HG03521 (cell line): Measurements from ENCODE around the gene ZCWPW1.
"Not testable (repeated sequence)": the region's sequence is repeated elsewhere in the genome, so short reads cannot be mapped to it uniquely, and the experiment has no call there.

ENCODE experiments used
- ATAC-seq: cut with Tn5 transposase; IDR thresholded peaks from one replicate; pipeline ENCODE4 v1.9.1; 2021; ENCODE audit warnings: mild to moderate bottlenecking, moderate library complexity; ENCODE audit not compliant: unreplicated experiment

The ZCWPW1 gene

DNA sequence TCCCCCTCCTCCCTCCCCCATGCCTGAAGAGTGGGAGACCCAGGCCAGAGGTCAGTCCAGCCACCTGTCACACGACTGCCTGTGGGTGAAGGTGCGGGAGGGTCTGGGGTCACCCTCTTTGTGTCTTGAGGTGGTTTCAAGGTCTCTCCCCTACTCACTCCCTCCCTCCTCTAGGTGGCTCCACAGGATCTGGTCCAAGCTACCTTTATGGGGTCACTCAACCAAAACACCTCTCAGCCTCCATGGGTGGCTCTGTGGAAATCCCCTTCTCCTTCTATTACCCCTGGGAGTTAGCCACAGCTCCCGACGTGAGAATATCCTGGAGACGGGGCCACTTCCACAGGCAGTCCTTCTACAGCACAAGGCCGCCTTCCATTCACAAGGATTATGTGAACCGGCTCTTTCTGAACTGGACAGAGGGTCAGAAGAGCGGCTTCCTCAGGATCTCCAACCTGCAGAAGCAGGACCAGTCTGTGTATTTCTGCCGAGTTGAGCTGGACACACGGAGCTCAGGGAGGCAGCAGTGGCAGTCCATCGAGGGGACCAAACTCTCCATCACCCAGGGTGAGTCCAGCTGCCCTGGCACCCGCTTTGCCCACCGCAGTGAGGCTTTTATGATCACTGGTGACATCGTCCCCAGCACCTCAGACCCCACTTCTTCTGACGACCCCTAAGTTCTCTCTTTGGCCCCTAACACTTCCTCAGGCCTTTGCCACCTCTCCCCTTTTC lies 54.5 kb downstream of the ZCWPW1 start:
- ATAC-seq: not testable (repeated sequence)

DNA sequence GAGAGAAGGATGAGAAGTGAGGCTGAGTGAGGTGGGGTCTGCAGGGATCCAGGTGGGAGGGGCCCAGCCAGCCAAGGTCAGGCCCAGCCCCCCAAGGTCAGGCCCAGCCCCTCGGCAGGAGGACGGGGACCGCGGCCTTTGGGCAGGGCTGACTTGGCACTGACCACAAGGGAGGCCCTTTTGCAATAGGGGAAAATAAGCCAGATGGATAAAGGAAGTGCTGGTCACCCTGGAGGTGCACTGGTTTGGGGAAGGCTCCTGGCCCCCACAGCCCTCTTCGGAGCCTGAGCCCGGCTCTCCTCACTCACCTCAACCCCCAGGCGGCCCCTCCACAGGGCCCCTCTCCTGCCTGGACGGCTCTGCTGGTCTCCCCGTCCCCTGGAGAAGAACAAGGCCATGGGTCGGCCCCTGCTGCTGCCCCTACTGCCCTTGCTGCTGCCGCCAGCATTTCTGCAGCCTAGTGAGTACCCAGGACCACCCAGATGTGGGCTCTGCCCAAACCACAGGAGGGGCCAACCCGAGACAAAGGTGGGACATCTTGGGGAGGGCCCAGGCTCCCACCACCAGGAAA lies 55.2 kb downstream of the ZCWPW1 start, which contains the start of gene PILRA:
Gene PILRA, plus strand, starts transcription at position 227 of the 571 bp plus-strand sequence. Its CDS starts 170 bp downstream, at position 397.
- ATAC-seq: no peak

DNA sequence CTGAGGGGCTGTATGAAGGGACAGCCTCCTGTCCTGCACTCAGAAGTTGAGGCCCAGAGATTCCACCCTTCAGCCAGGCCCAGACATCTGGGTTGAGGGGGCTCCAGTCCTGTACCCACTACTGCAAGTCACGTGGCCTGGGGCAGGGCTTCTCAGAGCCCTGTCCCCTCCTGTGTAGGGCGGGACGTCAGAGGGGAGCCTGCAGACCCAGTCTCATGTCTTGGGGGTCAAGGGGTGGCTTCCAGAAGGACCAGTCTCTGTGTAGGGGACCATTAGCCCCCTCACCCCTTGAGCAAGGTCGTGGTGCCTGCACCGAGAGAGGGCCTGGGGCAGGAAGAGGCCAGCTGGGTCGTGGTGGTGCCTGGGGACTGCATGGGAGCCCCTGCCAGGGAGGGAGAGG lies 55.8 kb downstream of the ZCWPW1 start:
- no peak for ATAC-seq

DNA sequence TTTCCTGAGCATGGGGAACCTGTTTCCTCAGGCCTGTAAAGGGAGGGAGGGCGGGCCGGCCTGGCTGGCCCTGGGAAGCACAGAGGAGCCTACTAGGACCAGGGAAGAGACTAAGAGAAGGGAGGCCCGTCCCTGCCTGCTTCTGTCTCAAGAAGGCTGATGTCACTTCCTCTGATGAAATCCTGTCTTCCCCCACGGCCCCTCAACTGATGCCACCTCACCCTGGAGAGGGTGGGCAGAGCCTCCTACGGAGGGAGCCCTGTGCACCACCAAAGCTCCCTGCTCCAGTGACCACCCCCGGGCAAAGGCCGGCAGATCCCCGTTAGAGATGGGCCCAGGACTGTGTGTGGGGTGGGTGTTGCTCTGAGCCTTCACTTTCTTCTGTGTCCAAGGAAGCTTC lies 56.2 kb downstream of the ZCWPW1 start:
- ATAC-seq: no peak

DNA sequence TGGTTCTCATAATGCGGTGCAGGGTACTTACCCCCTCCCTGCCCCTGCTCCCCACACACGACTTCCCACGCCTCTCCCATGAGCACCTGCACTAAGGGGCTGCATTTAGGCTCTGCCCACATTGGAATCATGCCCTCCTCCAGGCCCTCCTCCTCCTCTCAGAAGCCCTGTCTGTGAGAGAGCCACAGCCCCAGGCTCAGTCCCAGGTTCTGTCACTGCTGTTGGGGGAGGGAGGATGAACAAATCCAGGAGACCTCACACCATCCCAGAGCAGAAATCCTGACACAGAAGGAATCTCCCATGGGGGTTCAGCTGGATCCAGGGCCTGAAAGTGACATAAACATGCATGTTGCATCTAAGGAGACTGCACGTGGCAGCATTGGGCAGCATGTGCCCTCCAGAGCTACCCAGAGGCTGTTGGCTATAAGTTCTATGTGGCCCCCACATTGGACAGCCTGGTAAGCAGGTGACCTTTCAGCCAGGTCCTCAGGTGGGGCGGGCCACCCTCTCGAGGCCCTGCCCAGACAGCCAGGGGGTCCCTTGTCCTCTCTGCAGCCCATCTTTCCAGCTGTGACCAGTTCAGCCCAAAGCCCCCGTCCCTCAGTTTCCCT lies 56.8 kb downstream of the ZCWPW1 start:
- no peak for ATAC-seq

DNA sequence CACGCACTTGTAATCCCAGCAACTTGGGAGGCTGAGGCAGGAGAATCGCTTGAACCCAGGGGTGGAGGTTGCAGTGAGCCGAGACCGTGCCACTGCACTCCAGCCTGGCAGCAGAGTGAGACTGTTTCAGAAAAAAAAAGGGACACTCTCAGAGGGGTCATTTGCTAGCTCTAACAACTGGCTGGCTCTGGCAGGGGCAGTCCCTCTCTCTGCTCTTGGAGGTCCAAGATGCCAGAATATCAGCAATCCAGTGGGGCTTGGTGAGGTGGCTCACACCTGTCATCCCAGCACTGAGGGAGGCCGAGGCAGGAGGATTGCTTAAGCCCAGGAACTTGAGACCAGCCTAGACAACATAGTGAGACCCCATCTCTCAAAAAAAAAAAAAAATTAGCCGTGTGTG lies 57.8 kb downstream of the ZCWPW1 start:
- ATAC-seq: no peak

DNA sequence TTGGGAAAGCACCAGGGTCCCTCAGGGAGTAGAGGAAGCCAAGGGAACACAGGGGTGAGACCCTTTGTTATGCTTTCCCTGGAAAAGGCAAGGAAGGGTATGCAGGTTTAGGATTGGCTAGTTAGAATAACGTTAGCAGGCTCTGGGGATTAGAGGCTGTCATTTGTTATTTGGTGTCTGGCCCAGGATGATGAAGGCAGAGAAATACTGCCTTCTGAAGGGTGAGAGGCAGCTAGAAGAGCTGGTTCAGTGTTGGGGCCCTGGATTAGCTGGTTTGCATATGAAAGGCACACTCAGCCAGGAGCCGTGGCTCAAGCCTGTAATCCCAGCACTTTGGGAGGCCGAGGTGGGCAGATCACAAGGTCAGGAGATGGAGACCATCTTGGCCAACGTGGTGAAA lies 58.2 kb downstream of the ZCWPW1 start:
- no peak for ATAC-seq

DNA sequence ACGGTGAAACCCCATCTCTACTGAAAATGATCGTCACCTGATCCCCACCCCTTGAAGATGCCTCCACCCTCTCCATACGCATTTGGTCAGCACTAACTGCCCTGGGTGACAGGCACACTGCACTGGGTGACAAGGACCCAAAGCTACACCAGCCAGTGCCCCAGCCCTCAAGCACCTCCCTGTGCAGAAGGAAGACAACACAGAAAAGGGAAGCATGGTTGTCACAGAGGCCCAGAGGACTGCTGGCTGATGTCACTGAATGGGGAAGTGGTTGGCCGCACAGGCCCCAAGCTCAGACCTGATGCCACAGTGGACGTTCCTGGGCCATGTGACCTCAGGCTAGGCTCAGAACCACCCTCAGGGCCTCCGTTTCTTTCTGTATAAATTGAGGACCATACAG lies 59.4 kb downstream of the ZCWPW1 start:
- peak; percentile 59 for ATAC-seq

DNA sequence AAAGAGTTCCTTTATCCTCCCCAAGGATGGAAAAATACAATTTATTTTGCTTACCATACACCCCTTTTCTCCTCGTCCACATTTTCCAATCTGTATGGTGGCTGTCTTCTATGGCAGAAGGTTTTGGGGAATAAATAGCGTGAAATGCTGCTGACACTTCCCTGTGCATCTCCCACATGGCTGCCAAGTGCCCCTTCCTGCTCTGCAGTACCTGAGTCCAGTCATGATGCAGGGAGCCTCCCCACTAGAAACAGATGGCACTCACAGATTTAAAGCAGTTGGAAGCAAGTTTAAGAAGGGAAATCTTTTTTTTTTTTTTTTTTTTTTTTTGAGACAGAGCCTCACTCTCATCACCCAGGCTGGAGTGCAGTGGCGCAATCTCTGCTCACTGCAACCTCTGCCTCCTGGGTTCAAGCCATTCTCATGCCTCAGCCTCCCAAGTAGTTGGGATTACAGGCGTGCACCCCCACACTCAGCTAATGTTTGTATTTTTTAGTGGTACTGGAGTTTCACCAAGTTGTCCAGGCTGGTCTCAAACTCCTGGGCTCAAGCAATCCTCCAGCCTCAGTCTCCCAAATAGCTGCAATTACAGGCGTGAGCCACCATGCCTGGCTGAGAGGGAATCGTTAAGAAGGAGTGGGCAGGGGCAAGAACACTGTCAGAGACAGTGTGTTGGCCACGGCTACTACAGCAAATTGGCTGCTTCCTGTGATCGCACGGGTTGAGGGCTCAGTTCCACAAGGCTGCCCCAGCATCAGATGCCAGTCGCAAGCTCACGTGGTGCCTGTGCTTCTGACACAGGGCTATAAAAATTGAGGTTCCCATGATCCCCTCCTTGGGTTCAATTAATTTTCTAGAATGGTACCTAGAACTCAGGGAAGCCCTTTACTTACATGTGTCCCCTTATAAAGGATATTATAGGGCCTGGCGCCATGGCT lies 60.6 kb downstream of the ZCWPW1 start:
- ATAC-seq: no peak

DNA sequence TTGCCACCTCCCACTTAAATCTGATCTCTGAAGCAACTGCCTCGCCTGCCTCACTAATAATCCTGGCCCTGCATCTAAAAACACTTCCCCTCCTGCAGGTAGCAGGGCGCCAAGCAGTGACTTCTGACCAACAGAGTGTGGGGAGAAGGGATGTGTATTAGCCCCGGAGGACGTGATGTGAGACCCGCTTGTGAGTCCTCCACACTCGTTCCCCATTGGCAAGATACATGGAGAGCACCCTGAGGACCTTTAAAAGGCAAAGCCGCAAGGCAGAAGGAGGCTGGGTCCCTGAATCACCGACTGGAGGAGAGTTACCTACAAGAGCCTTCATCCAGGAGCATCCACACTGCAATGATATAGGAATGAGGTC lies 61.3 kb downstream of the ZCWPW1 start:
- no peak for ATAC-seq

DNA sequence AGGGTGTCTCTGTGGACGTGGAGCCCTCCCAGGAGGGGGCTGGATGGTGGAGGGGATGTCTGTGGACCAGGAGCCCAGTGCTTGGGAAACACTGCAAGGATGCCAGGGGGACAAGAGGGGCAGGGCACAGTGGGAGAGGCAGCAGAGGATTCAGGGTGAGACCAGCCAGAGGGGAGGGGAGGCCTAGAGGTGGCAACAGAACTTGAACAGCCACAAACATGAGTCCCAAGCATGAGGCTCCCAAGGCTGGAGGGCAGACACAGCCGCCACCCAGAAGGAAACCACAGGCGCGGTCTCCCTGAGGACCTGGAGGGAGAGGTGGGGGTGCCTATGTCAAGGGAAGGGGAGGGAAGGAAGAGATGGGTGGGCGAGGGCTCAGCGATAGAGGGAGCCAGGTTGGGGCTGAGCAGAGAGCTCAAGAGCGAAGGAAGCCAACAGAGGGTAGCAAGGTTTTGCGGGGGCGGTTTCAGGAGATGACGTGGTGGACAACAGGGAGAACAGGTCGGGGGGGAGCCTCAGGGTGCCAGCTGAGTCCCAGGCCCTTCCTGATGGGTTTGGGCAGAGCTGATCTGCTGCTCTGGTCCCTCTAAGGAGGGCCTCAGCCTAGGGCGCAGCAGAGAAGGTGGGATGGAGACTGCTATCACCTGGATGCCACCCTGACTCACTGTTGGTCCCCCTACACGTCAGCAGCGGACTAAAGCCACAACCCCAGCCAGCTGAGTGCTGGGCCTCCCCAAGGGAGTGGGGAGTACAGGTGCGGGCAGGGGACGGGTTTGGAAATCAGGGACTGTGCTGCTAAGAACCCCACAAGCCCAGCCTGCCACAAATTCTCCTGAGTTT lies 61.9 kb downstream of the ZCWPW1 start:
- ATAC-seq: peak; percentile 31

DNA sequence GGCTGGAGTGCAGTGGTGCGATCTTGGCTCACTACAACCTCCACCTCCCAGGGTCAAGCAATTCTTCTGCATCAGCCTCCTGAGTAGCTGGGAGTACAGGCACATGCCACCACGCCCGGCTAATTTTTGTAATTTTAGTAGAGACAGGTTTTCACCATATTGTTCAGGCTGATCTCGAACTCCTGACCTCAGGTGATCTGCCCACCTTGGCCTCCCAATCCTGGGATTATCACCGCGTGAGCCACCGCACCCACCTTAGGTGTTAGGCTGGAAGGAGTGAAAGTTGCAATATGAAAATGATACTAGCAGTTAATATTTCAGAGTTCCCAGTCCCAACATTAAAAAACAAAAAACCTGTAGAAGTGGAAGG lies 62.5 kb downstream of the ZCWPW1 start:
- ATAC-seq: not testable (repeated sequence)

DNA sequence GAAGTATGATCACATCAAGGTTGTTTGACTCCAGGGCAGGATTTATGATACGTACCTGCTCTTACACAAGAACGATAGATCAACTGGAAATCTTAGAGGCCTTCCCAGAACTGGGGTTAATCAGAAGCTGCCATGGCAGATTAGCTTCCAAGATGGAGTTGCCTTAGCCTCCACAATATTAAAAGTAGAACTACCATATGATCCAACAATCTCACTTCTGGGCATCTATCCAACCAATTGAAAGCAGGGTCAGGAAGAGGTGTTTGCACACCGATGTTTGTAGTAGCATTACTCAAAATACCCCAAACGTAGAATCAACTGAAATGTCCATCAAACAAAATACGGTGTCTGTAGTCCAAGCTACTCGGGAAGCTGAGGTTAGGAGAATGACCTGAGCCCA lies 64.0 kb downstream of the ZCWPW1 start:
- ATAC-seq: no peak

DNA sequence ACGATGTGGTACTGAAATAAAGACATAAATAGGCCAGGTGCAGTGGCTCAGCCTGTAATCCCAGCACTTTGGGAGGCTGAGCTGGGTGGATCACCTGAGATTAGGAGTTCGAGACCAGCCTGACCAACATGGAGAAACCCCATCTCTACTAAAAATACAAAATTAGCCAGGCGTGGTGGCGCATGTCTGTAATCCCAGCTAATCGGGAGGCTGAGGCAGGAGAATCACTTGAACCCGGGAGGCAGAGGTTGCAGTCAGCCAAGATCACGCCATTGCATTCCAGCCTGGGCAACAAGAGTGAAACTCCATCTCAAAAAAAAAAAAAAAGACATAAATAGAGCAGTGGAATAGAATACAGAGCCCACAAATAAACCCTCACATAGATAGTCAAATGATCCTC lies 64.7 kb downstream of the ZCWPW1 start:
- not testable (repeated sequence) for ATAC-seq

DNA sequence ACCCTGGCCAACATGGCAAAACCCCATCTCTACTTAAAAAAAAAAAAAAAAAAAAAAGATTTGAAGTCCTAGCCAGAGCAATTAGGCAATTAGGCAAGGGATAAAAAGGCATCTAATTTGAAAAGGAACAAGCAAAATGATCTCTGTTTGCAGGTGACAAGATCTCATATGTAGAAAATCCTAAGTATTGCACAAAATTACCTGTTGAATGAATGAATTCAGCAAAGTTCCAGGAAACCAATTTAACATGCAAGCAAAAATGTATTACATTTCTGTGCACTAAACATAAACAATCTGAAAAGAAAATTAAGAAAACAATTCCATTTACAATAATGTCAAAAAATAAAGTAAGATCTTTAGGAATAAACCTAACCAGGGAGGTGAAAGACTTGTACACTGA lies 65.4 kb downstream of the ZCWPW1 start:
- no peak for ATAC-seq

DNA sequence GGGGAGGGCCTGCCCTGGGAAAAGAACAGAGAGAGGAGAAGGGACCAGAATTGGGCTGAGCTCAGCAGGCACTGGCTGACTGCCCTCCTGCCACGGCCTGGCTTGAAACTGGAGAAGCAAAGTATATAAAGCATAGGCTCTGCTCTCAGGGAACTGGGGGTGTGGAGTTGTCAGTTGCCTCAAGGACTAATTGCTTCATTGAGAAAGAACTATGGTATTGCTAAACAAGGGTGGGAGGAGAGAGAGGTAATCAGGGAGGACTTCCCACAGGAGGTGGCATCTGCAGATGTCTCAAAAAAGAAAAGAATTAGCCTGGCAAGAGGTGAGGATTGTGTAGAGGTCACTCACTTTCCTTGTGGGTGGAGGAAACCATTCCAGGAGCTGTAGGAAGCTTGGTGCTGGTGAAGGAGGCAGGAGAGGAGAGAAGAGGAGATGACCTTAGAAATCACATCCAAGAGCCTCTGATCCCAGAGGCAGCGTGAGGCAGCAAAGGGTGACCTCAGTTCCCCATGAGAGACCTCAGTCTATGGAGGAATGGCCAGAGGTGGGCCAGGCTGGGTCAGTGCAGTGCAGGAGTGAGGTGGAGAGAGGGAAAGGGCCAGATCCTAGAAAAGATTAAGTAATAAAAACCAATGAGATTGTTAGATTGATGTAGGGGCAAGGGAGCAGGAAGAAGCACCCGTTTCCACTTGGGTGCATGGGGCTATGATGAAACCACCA lies 68.2 kb downstream of the ZCWPW1 start:
- ATAC-seq: no peak

DNA sequence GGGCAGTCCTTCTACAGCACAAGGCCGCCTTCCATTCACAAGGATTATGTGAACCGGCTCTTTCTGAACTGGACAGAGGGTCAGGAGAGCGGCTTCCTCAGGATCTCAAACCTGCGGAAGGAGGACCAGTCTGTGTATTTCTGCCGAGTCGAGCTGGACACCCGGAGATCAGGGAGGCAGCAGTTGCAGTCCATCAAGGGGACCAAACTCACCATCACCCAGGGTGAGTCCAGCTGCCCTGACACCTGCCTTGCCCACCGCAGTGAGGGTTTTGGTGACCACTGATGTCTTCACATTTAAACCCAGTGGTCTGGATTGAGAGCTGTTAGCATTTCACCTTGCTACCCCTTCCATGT lies 69.7 kb downstream of the ZCWPW1 start:
- ATAC-seq: no peak

DNA sequence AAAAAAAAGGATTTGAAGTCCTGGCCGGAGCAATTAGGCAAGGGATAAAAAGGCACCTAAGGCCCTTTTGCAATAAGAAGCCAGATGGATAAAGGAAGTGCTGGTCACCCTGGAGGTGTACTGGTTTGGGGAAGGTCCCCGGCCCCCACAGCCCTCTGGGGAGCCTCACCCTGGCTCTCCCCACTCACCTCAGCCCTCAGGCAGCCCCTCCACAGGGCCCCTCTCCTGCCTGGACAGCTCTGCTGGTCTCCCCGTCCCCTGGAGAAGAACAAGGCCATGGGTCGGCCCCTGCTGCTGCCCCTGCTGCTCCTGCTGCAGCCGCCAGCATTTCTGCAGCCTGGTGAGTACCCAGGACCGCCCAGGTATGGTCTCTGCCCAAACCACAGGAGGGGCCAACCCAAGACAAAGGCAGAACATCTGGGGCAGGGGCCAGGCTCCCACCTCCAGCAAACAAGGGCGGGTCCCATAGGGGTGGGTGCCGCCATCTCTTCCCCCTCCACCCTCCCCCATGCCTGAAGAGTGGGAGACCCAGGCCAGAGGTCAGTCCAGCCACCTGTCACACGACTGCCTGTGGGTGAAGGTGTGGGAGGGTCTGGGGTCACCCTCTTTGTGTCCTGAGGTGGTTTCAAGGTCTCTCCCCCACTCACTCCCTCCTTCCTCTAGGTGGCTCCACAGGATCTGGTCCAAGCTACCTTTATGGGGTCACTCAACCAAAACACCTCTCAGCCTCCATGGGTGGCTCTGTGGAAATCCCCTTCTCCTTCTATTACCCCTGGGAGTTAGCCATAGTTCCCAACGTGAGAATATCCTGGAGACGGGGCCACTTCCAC lies 70.3 kb downstream of the ZCWPW1 start, which contains the start of gene PILRB:
Gene PILRB, plus strand, starts transcription at position 91 of the 830 bp plus-strand sequence. Its CDS starts 186 bp downstream, at position 277.
- no peak for ATAC-seq

DNA sequence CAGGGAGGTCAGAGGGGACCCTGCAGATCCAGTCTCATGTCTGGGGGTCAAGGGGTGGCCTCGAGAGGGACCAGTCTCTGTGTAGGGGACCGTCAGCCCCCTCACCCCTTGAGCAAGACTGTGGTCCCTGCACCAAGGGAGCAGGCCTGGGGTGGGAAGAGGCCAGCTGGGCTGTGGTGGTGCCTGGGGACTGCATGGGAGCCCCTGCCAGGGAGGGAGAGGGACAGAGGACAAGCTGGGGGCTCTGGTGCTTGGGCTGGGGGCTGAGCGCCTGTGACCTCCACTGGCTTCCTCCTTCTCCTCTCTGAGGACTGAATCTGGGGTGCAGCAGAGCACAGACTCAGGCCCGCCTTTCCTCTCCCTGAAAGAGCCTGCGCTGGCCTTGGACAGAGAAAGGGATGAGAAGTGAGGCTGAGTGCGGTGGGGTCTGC lies 71.4 kb downstream of the ZCWPW1 start:
- no peak for ATAC-seq
